HG02852 (cell line): Measurements from ENCODE around the gene ROR2.
"Not testable (repeated sequence)": the region's sequence is repeated elsewhere in the genome, so short reads cannot be mapped to it uniquely, and the experiment has no call there.

ENCODE experiments used
- ATAC-seq: cut with Tn5 transposase; IDR thresholded peaks from one replicate; pipeline ENCODE4 v1.9.1; 2021; ENCODE audit warnings: mild to moderate bottlenecking, moderate library complexity; ENCODE audit not compliant: unreplicated experiment

Gene ROR2

DNA sequence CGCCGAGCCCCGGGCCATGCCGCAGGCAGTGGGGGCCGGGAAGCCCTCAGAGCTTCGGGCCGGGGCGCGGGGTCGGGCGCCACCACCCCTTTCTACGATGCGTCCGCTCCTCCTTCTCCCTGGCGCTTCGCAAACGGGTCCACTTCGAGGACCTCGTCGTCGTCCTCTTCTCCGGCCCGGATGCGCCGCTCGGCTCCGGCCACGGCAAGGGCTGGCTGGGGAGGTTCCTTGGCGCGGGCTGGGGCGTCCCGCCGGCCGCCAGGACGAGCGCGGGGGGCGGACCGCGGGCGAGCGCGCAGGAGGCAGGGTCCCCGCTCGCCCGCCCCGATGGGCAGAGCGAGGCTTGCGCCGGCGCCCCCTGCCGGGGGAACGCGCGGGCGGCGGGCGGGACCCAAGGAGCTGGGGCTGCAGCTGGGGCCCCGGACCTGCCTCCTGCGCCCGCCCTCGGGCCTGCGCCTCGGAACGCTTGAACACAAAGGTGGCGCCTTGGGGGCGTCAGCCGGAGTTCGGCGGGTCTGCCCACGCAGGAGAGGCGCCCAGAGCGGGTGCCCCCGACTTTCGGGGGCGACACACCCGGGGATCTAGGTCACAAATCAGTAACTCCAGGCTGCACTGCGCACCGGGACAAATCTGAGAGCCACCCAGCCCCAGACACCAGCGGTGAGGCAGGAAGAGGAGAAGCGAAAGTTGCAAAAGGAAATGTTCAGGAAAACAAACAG is at the start of gene ROR2:
ROR2 (minus strand) TSS at position 283 of the 719 bp plus-strand sequence.
- ATAC-seq = no peak

DNA sequence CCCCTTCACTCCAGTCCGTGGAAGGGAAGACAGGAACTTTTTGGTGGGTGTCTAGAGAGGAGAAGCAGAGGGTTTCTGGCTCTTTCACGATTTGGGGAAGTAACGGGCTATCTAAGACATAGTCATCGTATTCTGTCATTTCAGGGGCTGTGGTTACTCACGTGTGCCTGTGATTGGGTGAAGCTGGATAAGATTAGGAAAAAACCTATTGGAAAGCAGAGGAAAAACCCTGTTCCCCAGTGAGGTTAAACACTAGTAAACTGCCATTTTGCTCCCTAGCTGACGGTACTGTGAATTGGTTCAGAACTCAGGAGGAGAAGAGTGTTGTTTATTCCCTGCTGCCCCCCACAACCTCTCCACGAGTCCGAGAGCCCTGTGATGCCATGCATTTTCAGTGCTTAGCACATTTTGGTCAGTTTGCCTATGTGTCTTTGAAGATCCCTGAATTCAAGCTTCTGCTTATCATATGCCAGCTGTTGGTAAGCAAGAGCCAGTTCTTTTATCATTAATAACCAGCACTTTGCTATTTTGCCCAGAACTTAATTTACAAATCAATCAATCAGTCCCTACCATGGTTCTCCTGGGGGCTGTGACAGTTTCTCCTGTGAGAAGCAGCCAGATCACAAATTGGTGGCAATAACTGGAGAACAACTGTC is 45.1 kb upstream of the ROR2 start:
- no peak for ATAC-seq

DNA sequence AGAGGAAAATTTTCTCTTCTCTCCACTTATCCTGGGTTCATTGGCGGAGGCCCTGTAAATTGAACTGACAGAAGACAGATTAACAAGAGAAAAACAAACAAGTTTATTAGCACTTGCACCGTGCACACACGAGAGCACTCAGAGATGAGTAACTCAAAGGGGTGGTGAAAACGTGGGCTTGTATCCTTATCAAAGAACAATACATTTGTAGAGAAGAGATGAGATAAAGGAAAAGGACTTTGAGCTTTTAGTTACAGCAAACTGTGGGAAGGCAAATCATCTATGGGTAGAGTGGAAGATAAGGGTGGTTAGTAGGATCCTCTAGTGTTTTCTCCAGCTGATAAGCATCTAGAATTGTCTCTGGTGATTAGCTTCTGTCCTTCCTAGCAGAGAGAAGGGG is 44.4 kb upstream of the ROR2 start:
- ATAC-seq = no peak

DNA sequence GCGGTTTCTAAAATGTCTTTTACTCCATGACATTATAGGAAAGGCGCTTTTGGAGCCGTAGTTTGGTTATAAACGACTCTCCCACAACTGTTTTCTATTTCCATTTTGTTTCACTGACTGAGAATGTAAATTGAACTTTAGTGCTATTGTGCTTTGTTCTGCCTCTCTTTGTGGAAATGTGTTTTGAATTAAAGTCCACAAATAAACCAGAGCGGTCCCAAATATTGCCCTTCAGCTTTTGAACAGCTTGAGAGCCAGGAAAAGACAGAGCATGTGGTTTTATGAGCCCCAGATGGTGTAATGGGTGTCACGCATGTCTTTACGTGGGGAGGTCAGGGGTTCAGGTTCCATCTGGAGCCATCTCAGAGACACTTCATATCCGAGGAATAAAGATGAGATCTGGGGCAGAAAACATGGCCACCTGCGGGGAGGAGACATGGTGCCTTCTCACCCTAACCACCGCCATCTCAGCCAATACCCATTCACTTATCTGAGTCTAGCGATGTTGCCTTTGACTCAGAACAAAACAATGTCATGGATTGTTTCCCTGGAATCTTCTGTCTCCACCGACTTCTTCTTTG is 42.5 kb upstream of the ROR2 start:
- no peak for ATAC-seq

DNA sequence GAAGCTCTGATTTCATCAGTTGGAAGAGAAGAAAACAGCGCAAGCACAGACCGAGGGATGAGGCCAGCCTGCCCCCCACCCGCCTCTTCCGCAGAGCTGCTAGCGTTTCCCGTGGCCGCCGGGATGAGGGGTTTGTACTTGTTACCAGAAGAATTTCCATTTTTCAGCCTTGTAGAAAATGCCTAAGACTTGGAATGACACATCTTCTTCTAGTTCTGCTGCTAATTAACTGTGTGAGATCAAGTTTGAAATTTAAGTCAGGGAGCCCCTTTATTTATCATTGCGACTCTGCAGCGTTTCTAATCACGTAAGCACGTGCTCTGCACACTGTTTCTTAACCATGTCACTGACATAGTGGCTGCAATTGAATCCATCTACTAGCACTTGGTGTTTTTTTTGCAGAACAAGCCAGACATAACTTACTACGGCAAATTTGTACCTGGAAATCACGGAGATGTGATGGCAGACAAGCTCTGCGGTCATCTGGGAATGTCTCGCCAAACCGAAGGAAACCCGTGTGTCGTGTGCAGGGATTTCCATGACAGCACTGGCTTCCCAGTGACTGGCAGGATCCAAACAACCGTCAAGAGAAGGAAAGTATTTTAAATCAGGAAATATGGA is 41.8 kb upstream of the ROR2 start:
- ATAC-seq = no peak

DNA sequence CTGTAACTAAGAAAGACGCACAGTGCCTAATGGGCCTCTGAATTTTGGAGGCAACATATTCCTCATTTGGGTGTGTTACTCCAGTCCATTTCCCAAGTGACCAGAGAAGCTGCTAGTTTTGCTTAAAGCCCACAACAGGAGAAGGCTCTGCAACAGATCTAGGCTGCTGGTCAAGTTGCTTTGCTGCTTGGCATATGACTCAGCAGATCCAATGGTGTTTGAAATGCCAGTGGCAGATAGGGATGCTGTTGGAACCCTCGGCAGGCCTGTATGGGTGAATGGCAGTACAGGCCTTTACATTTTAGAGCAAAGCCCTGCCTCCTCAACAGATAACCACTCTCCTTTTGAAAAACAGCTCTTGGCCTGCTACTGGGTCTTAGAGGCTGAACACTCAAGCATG is 36.2 kb upstream of the ROR2 start:
- no peak for ATAC-seq

- no peak for ATAC-seq
Measured at GRCh38 chr9:91985692-91986091, 35.7 kb upstream of the ROR2 start.

DNA sequence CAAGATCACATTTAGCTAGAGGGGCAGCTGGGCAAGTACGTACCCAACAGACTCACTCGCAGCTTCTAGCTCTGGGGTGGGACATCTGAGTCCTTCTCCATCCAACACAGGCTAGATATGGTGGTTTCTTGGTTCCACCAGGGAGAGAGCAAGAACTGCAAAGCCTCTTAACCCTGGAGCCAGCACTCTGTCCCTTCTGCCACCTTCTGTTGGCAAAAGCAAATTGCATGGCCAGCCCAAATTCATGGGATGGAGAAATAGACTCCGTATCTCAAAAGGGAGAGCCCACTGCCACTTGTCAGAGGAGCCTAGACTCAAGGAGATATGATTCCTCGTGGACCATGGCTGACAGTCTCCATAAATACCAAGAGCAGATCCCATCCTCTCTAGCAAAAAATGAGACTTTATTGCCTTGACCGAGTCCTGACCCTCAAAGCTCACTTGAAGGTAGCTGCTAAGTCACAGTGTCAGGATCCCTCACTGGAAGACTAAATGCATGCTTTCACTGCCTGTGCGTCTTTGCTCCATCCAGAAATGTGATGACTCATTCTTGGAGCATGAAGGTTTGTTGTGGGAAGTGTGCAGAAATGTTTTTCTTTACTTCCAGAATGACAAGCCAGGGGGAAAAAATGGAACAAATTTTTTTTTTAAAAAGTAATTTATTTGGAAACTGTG is 28.8 kb upstream of the ROR2 start:
- ATAC-seq = no peak

DNA sequence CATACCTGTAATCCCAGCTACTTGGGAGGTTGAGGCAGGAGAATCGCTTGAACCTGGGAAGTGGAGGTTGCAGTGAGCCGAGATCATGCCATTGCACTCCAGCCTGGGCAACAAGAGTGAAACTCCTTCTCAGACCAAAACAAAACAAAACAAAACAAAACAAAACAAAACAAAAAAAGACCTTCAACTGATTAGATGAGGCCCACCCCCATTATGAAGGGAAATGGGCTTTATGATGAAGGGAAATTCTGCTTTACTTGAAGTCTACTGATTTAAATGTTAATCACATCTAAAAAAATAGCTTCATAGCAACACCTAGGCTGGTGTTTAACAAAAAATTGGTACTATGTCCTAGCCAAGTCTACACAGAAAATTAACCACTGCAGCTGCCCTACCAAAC is 25.2 kb upstream of the ROR2 start:
- not testable (repeated sequence) for ATAC-seq

DNA sequence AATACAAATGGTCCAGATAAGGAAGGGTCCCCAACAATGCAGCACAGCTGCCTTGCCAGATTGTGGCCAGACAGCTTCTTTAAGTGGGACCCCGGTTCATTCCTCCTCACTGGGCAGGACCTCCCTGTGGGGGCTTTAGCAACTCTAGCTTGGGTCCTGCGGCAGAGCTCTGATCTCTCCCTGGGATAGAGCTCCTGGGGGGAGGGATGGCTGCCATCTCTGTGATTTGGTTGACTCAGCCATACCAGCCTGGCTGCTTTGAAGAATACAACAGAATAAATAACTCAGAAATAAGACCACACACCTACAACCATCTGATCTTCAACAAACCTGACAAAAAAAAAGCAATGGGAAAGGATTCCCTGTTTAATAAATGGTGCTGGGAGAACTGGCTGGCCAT is 22.7 kb upstream of the ROR2 start:
- ATAC-seq = no peak

DNA sequence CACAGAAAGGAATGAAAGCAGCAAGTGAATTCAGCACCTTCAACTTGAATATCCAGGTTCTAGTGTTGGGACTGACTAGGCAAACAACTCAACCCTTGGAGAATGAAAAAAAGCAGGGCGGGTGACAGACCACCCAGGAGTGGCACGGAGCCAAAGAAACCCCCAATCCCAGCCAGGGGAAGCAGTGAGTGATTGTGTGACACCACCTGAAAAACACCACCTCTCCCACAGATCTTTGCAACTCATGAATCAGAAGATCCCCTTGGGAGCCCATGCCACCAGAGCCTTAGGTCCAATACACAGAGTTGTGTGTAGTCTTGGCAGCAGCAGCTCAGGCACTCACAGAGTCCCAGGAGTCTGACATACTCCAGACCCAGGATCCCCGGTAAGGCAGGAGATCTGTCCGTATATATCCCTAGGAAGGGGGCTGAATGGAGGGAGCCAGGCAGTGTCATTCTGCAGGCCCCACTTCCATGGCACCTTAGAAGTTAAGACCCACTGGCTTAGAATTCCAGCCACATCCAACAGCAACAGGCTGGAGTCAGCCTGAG is 22.1 kb upstream of the ROR2 start:
- no peak for ATAC-seq

DNA sequence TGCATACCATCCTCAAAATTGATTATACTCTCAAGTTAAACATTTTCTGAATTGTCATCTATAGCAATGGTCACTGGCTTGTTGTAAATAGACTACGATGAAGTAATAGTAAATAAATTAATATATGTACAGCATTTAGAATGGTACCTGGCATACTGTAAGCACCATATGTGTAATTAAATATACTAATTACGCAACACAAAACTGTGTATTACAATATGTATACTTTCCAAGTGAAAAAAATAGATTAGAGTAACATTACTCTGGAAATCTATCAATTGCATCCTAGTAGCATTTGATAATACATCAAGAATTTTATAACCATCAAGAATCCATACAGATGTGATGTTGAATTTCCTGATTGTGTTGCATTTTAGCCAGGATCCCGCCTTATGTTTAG is 17.2 kb upstream of the ROR2 start:
- no peak for ATAC-seq

- no peak for ATAC-seq
Measured at GRCh38 chr9:91966503-91966902, 16.5 kb upstream of the ROR2 start.

DNA sequence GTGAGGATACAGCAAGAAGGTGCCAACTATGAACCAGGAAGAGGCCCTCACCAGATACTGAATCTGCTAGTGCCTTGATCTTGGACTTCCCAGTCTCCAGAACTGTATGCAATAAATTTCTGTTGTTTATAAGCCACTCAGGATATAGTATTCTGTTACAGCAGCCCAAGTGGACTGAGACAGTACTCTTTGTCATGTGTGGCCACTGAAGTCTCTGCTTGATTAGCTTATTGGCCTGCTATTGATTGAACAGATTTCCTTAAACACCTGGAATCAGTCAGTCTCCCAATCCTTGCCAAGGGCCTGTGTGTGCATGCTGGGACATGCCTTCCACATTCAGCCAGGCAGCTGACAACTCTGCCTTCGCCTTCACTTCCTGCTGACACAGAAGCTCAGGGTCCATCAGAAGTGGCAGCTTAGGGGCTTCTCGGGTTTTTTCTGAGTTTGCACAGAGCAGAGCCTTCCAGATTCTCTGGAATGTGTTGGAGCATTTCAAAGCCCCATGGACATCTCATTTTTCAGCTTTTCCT is 13.7 kb upstream of the ROR2 start:
- no peak for ATAC-seq

DNA sequence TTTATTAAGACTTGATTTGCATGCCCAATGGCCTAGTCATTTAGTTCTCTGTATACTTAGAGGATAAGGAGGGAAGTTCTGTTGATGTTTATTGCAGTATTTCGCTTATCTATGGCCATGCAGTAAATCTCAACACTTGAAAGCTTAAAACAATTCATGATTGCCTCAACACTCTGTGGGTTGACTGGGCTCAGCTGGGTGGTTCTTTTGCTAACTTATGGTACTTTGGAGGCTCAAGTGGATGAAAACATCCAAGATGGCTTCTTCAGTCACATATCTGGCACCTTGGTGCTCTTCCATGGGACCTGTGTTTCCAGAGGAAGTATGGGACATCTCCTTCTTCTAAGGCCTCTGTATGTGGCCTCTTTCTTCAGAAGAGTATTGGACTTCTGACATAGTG is 10.3 kb upstream of the ROR2 start:
- ATAC-seq = no peak

GRCh38 chr9:91958174-91958573 is 8.1 kb upstream of the ROR2 start:
- no peak for ATAC-seq

- ATAC-seq = no peak
Measured at GRCh38 chr9:91954841-91955471, 4.9 kb upstream of the ROR2 start.

GRCh38 chr9:91953718-91954117 is 3.7 kb upstream of the ROR2 start:
- no peak for ATAC-seq

DNA sequence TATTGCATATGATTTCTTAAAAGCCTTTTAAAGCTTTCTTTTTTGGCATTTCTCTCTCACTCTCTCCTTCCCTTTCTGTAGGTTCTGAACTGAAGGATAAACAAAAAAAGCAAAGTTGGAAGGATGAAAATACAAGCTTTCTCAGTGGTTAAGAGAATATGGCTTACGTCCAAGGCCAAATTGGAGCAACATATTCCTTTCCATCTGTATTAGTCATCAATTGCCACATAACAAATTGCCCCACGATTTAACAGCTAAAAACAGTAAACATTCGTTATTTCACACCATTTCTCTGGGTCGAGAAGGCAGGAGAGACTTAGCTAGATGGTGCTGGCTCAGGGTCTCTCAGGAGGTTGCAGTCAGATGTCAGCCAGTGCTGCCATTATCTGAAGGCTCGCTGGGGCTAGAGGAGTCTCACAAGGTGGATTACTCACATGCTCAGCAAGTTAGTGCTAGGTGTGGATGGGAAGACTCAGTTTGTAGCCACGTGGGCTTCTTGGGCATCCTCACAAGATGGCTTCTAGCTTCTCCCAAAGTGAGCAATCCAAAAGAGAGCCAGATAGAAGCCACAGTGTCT is 2.0 kb upstream of the ROR2 start:
- ATAC-seq = no peak

DNA sequence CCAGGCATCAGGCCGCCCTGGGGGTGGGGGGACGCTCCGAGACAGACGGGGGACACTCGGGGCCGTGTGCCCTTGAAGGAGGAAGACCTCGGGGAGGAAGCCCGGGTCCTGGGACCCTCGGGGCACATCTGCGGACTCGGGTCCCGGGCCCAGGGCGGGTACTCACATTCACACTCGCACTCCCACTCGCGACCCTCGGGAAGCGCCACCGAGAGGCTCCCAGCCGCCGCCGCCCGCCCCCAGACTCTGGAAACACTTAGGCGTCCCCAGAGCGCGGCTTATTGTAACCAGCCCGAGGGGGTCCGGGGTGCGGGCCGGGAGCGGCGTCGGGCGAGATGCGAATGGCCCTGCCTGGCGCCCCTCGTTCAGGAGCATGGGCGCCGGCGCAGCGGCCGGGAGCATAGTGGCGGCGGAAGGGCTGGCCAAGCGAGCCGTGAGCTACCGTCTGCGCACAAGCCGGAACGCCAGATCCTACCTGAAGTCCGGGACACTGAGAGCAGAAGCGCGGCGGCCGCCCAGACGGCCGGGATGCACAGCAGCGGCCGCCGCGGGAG is 559 bp downstream of the ROR2 start:
- ATAC-seq = no peak
